ENCODE measurements around the gene PNPLA6. TPM values are rescaled to one million over a fixed set of nuclear protein-coding genes. Genes with fewer than 3 reads are reported as not detected.
"Not testable (repeated sequence)": the region's sequence is repeated elsewhere in the genome, so short reads cannot be mapped to it uniquely, and the experiment has no call there.

Gene PNPLA6
- total RNA-seq, 4 donors from 2014 or later = 57.8 to 112 (median 78.5) TPM

- Histone ChIP-seq H3K27ac (no peak overlapping the region), H3K9me3 (no peaks in the 10 kb centered on the region), H3K4me3 (no peak overlapping the region), H3K4me1 (no peaks in the 10 kb centered on the region), H3K36me3 (peaks cover 54% of the 10 kb centered on the region), H3K27me3 (no peaks in the 10 kb centered on the region)
- WGBS = 100% methylated on average over 2 of the region's 17 CpGs
- TF ChIP-seq EP300 (IDR thresholded peaks at IDR 0.05) = no peak
- TF ChIP-seq POLR2AphosphoS5 (IDR thresholded peaks at IDR 0.05) = no peak
- DNase-seq (ENCODE audit: low spot score in 2 of 2) = no peak
Measured at GRCh38 chr19:7561325-7561724, 25.8 kb downstream of the PNPLA6 start.

- TF ChIP-seq POLR2A (IDR thresholded peaks at IDR 0.05) = no peak
- TF ChIP-seq, protein P1, sequence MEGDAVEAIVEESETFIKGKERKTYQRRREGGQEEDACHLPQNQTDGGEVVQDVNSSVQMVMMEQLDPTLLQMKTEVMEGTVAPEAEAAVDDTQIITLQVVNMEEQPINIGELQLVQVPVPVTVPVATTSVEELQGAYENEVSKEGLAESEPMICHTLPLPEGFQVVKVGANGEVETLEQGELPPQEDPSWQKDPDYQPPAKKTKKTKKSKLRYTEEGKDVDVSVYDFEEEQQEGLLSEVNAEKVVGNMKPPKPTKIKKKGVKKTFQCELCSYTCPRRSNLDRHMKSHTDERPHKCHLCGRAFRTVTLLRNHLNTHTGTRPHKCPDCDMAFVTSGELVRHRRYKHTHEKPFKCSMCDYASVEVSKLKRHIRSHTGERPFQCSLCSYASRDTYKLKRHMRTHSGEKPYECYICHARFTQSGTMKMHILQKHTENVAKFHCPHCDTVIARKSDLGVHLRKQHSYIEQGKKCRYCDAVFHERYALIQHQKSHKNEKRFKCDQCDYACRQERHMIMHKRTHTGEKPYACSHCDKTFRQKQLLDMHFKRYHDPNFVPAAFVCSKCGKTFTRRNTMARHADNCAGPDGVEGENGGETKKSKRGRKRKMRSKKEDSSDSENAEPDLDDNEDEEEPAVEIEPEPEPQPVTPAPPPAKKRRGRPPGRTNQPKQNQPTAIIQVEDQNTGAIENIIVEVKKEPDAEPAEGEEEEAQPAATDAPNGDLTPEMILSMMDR (IDR thresholded peaks at IDR 0.05) = no peak
- TF ChIP-seq EP300 (IDR thresholded peaks at IDR 0.05) = no peak
- TF ChIP-seq POLR2AphosphoS5 (IDR thresholded peaks at IDR 0.05) = no peak
- Histone ChIP-seq H3K27me3 (no peaks in the 10 kb centered on the region), H3K9me3 (no peaks in the 10 kb centered on the region), H3K36me3 (peaks cover 39% of the 10 kb centered on the region), H3K4me1 (no peaks in the 10 kb centered on the region), H3K4me3 (no peak overlapping the region), H3K27ac (no peak overlapping the region)
- no peak for DNase-seq (ENCODE audit: low spot score in 2 of 2)
- 64% methylated on average over 14 of the region's 16 CpGs for WGBS
Measured at GRCh38 chr19:7562646-7563393, 27.3 kb downstream of the PNPLA6 start.

- H3K9me3 ChIP-seq = no peaks in the 10 kb centered on the region
- no peaks in the 10 kb centered on the region for H3K27me3 ChIP-seq
- no peak overlapping the region for H3K27ac ChIP-seq
- H3K36me3 ChIP-seq = peaks cover 18% of the 10 kb centered on the region
- TF ChIP-seq EP300 (IDR thresholded peaks at IDR 0.05) = no peak
- 86% methylated on average over 4 of the region's 4 CpGs for WGBS
- DNase-seq (ENCODE audit: low spot score in 2 of 2) = no peak
- no peak overlapping the region for H3K4me3 ChIP-seq
- H3K4me1 ChIP-seq = no peaks in the 10 kb centered on the region
Measured at GRCh38 chr19:7564866-7565265, 29.3 kb downstream of the PNPLA6 start.

DNA sequence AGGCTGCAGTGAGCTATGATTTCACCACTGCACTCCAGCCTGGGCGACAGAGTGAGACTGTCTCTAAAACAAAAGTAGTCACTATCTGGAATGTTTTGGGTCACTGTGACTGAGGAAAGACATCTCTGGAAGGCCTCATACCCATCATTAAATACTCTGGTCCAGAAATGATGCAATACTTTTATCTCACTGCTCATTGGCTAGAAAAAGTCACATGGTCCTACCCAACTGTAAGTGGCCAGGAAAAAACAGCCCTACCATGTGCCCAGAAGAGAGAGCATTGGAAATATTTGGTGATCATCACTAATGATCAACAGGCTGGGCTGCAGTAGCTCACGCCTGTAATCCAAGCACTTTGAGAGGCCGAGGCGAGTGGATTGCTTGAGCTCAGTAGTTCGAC, 29.8 kb downstream of the PNPLA6 start:
- Histone ChIP-seq H3K4me1 (no peaks in the 10 kb centered on the region), H3K27ac (no peak overlapping the region), H3K4me3 (no peak overlapping the region), H3K36me3 (peaks cover 15% of the 10 kb centered on the region), H3K9me3 (no peaks in the 10 kb centered on the region), H3K27me3 (no peaks in the 10 kb centered on the region)
- DNase-seq (ENCODE audit: low spot score in 2 of 2) = no peak
- TF ChIP-seq EP300 (IDR thresholded peaks at IDR 0.05) (no peak), POLR2AphosphoS5 (IDR thresholded peaks at IDR 0.05) (no peak), POLR2A (IDR thresholded peaks at IDR 0.05) (no peak)
- TF ChIP-seq, protein P1 (IDR thresholded peaks at IDR 0.05) = no peak
- 94% methylated on average over 5 of the region's 5 CpGs for WGBS

GRCh38 chr19:7570761-7571160, 35.2 kb downstream of the PNPLA6 start:
- TF ChIP-seq, protein P1 (IDR thresholded peaks at IDR 0.05) = no peak
- TF ChIP-seq POLR2A (IDR thresholded peaks at IDR 0.05) (no peak), POLR2AphosphoS5 (IDR thresholded peaks at IDR 0.05) (no peak)
- H3K36me3 ChIP-seq = no peaks in the 10 kb centered on the region
- H3K27me3 ChIP-seq = no peaks in the 10 kb centered on the region
- no peaks in the 10 kb centered on the region for H3K9me3 ChIP-seq
- 46% methylated on average over 5 of the region's 5 CpGs for WGBS
- peak overlapping the region; percentile 38 for H3K27ac ChIP-seq
- no peak for DNase-seq (ENCODE audit: low spot score in 2 of 2)
- H3K4me1 ChIP-seq = no peaks in the 10 kb centered on the region
- H3K4me3 ChIP-seq = no peak overlapping the region

GRCh38 chr19:7575434-7576040, 40.0 kb downstream of the PNPLA6 start:
- H3K4me3 ChIP-seq = no peak overlapping the region
- TF ChIP-seq, protein P1 (IDR thresholded peaks at IDR 0.05) = no peak
- no peak for TF ChIP-seq POLR2A (IDR thresholded peaks at IDR 0.05)
- no peak for TF ChIP-seq POLR2AphosphoS5 (IDR thresholded peaks at IDR 0.05)
- TF ChIP-seq EP300 (IDR thresholded peaks at IDR 0.05) = no peak
- WGBS = 53% methylated on average over 9 of the region's 9 CpGs
- DNase-seq (ENCODE audit: low spot score in 2 of 2) = no peak
- H3K9me3 ChIP-seq = no peaks in the 10 kb centered on the region
- H3K36me3 ChIP-seq = no peaks in the 10 kb centered on the region
- H3K27me3 ChIP-seq = no peaks in the 10 kb centered on the region
- H3K4me1 ChIP-seq = no peaks in the 10 kb centered on the region
- no peak overlapping the region for H3K27ac ChIP-seq

DNA sequence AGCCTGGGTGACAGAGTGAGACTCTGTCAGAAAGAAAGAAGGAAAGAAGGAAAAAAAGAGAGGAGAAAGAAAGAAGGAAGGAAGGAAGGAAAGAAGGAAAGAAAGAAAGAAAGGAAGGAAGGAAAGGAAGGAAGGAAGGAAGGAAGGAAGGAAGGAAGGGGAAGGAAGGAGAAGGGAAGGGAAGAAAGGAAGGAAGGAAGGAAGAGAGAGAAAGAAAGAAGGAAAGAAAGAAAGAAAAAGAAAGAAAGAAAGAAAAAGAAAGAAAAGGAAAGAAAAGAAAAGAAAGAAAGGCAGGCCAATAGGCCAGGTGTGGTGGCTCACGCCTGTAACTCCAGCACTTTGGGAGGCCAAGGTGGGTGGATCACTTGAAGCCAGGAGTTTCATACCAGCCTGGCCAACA, 41.9 kb downstream of the PNPLA6 start:
- H3K36me3 ChIP-seq; H3K9me3 ChIP-seq; H3K4me1 ChIP-seq; H3K27ac ChIP-seq; H3K4me3 ChIP-seq; DNase-seq (ENCODE audit: low spot score in 2 of 2); H3K27me3 ChIP-seq: not testable (repeated sequence)
- 93% methylated on average over 1 of the region's 1 CpG for WGBS

All from suprapubic skin (tissue), 4 donors.